Neural crest cell (in vitro differentiated cells): ENCODE data around the gene BACE2. TPM values are rescaled to one million over a fixed set of nuclear protein-coding genes. Genes with fewer than 3 reads are reported as not detected.
"Not testable (repeated sequence)": the region's sequence is repeated elsewhere in the genome, so short reads cannot be mapped to it uniquely, and the experiment has no call there.

ENCODE experiments used
- DNase-seq: peaks from one replicate; pipeline ENCODE4 v3.0.0; 2021; ENCODE audit warnings: low read depth, mixed read lengths, low spot score
- H3K27ac Mint-ChIP-seq: one replicate; pipeline ENCODE4 v1.8.0; 2021; ENCODE audit warnings: mild to moderate bottlenecking, mixed read lengths; ENCODE audit not compliant: unreplicated experiment
- H3K27me3 Mint-ChIP-seq: 2 replicates; pipeline ENCODE4 v1.8.0; 2021; ENCODE audit warnings: low read depth, mild to moderate bottlenecking, mixed read lengths
- H3K36me3 Mint-ChIP-seq: 2 replicates; pipeline ENCODE4 v1.8.0; 2021; ENCODE audit warnings: low read depth, mild to moderate bottlenecking, mixed read lengths
- H3K4me1 Mint-ChIP-seq: 2 replicates; pipeline ENCODE4 v1.8.0; 2021; ENCODE audit warnings: mixed read lengths
- H3K4me3 Mint-ChIP-seq: one replicate; pipeline ENCODE4 v1.8.0; 2021; ENCODE audit warnings: mild to moderate bottlenecking, mixed read lengths
- H3K9me3 Mint-ChIP-seq: 2 replicates; pipeline ENCODE4 v1.8.0; 2021; ENCODE audit warnings: mixed read lengths
- total RNA-seq: library from RNA; stranded (reverse); gene quantifications from 2 replicates; pipeline ENCODE4 v1.2.1, GENCODE V29; 2021
- TF ChIP-seq, protein P1 (sequence below): fragments of 200-600 bp; sonication (generic); conservative IDR thresholded peaks from 2 replicates; pipeline ENCODE4 v1.5.0; 2021; ENCODE audit warnings: antibody characterized with exemption, mild to moderate bottlenecking

The BACE2 gene
- total RNA-seq, 1 donor from 2014 or later: 16.9 TPM

DNA sequence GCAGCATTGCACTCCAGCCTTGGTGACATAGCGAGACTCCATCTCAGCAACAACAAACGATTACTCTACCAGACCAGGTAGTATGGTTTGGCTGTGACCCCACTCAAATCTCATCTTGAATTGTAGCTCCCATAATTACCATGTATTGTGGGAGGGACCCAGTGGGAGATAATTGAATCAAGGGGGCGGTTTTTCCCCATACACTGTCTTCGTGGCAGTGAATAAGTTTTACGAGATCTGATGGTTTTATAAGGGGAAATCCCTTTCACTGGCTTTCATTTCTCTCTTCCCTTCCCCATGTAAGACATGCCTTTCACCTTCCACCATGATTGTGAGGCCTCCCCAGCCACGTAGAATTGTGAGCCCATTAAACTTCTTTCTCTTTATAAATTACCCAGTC is 66.0 kb downstream of the BACE2 start:
- no peak overlapping the region for H3K4me3 Mint-ChIP-seq
- no peak for DNase-seq
- no peak overlapping the region for H3K27ac Mint-ChIP-seq
- no peaks in the 10 kb centered on the region for H3K9me3 Mint-ChIP-seq
- TF ChIP-seq, protein P1, sequence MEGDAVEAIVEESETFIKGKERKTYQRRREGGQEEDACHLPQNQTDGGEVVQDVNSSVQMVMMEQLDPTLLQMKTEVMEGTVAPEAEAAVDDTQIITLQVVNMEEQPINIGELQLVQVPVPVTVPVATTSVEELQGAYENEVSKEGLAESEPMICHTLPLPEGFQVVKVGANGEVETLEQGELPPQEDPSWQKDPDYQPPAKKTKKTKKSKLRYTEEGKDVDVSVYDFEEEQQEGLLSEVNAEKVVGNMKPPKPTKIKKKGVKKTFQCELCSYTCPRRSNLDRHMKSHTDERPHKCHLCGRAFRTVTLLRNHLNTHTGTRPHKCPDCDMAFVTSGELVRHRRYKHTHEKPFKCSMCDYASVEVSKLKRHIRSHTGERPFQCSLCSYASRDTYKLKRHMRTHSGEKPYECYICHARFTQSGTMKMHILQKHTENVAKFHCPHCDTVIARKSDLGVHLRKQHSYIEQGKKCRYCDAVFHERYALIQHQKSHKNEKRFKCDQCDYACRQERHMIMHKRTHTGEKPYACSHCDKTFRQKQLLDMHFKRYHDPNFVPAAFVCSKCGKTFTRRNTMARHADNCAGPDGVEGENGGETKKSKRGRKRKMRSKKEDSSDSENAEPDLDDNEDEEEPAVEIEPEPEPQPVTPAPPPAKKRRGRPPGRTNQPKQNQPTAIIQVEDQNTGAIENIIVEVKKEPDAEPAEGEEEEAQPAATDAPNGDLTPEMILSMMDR: no peak
- peaks cover 3% of the 10 kb centered on the region for H3K36me3 Mint-ChIP-seq
- no peaks in the 10 kb centered on the region for H3K4me1 Mint-ChIP-seq
- H3K27me3 Mint-ChIP-seq: no peaks in the 10 kb centered on the region

DNA sequence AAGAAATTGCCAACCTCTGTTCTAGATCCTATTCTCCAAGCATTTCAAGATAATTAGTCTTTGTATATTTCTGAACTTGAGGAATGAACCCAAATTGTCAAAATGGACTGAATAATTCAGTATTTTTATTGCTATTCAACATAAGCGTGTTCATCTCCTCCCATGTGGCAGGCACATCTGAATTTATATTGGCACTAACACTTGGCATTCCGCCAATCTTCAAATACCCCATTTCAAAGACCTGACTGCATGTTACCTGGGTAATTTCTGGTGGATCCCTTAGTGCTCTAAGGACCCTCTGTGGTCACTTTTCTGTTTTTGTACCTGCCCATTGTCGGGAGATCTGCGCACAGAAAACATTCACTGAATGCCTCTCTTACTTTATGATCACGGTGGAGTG is 66.6 kb downstream of the BACE2 start:
- no peak for DNase-seq
- Mint-ChIP-seq H3K9me3 (no peaks in the 10 kb centered on the region), H3K4me3 (no peak overlapping the region), H3K27me3 (no peaks in the 10 kb centered on the region), H3K36me3 (peaks cover 3% of the 10 kb centered on the region), H3K4me1 (no peaks in the 10 kb centered on the region), H3K27ac (no peak overlapping the region)
- TF ChIP-seq, protein P1: no peak

DNA sequence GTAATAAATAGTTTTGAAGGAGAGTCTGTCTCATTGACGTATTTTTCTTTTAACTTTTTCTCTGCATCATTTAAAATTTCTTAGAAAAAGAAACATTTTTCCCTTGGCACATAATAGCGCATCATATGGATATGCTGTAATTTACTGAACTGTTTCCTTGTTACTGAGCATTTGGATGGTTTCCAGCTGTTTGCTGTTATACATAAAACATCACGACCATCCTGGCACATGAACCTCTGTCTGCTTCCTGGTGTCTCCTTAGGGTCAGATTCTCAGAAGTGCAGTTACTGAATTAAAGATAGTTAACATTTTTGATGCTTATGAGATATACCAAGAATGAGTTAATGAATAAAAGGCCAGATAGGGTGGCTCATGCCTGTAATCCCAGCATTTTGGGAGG is 67.2 kb downstream of the BACE2 start:
- H3K4me3 Mint-ChIP-seq: no peak overlapping the region
- DNase-seq: no peak
- no peaks in the 10 kb centered on the region for H3K9me3 Mint-ChIP-seq
- no peak overlapping the region for H3K27ac Mint-ChIP-seq
- H3K4me1 Mint-ChIP-seq: no peaks in the 10 kb centered on the region
- TF ChIP-seq, protein P1: no peak
- no peaks in the 10 kb centered on the region for H3K27me3 Mint-ChIP-seq
- H3K36me3 Mint-ChIP-seq: no peaks in the 10 kb centered on the region

DNA sequence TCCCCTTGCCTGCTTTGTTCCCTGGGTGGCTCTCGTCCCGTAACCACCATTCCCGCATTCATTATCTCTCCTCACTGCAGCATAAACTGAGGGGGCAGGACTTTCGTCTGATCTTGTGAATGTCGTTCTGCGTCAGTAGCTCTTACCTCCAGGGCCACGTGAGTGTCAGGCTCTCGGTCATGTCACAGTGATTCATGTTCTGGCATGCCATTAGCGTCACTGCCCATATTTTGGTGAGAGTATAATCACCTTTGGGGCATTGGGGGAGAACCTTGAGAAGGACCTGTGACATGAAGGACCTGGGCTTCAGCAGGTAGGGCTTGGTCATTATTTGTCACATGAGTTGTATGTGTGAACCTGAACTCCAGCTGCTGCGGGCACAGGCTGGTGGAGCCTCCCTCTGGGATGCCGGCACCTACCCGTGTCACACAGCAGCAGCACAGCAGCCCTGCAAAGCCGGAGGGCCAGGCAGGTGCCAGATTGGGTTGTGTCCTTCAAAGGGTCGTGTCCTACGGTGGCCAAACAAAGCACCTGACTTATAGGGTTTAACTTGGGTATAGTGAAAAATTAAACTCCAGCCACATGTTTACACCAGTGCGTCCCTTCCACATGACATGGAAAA is 68.5 kb downstream of the BACE2 start:
- TF ChIP-seq, protein P1: no peak
- Mint-ChIP-seq H3K36me3 (no peaks in the 10 kb centered on the region), H3K9me3 (no peaks in the 10 kb centered on the region), H3K27ac (no peak overlapping the region), H3K4me1 (peaks cover 7% of the 10 kb centered on the region), H3K4me3 (no peak overlapping the region), H3K27me3 (no peaks in the 10 kb centered on the region)
- no peak for DNase-seq

DNA sequence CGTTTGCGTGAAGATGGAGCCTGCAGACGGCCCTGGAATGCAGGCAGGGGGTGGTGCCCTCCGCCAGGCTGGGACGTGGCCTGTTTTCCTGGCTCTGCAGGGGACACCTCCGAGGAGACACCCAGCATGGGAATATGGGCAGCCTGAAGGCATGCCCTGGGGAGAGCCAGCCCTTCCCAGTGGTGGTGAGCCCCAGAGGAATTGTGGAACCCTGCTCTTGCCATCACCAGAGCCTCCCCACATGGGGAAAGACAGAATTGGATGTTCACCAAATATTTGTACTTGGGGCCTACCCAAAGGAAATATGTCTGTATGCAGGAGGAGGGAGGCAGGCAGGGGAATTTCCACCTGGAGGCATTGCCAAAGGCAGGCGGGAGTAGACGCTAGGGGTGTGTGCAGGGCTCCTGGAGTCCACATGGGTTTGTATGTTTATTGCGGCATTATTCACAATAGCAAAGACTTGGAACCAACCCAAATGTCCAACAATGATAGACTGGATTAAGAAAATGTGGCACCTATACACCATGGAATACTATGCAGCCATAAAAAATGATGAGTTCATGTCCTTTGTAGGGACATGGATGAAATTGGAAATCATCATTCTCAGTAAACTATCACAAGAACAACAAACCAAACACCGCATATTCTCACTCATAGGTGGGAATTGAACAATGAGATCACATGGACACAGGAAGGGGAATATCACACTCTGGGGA is 70.3 kb downstream of the BACE2 start:
- H3K27ac Mint-ChIP-seq, H3K9me3 Mint-ChIP-seq: not testable (repeated sequence)

DNA sequence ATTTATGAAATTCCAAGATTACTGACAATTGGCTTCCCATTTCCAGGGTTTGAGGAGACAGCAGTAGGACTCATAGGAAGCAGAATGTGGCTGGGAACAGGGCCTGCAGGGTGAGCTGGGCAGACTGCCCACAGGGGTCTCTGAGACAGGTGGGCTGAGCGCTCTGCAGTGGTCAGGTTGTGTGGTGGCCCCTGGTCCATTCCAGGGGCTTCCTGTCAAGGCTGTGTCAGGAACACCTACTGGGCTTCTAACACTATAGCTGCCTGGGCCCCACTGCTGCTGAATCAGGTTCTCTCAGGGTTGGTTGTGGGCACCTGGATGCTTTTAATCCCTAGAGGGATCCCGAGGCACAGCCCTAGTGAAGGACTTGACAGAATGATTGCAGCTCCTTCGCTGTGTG is 72.1 kb downstream of the BACE2 start:
- Mint-ChIP-seq H3K9me3 (no peaks in the 10 kb centered on the region), H3K36me3 (no peaks in the 10 kb centered on the region), H3K4me1 (peaks cover 18% of the 10 kb centered on the region), H3K27me3 (no peaks in the 10 kb centered on the region), H3K4me3 (no peak overlapping the region), H3K27ac (no peak overlapping the region)
- TF ChIP-seq, protein P1: no peak
- DNase-seq: no peak

More for the DNA sequence above, 70.3 kb downstream of the BACE2 start:
- H3K4me1 Mint-ChIP-seq: peaks cover 18% of the 10 kb centered on the region
- not testable (repeated sequence) for H3K27me3 Mint-ChIP-seq, DNase-seq, H3K4me3 Mint-ChIP-seq, H3K36me3 Mint-ChIP-seq
